Left ventricle myocardium inferior (tissue), 1 donor: ENCODE data around the gene WNT7A. TPM values are rescaled to one million over a fixed set of nuclear protein-coding genes. Genes with fewer than 3 reads are reported as not detected.
A peak's percentile ranks its signal among the peaks of the same experiment; 100 is the strongest.

ENCODE experiments used
- DNase-seq: peaks from one replicate; pipeline ENCODE4 v3.0.0-alpha.2; 2020
- H3K27ac ChIP-seq: fragments of 200-600 bp; replicated peaks from 2 replicates; pipeline ENCODE4 v1.8.0; 2021
- H3K27me3 ChIP-seq: fragments of 200-600 bp; 2 replicates; pipeline ENCODE4 v1.8.0; 2021; ENCODE audit warnings: low read depth
- H3K36me3 ChIP-seq: fragments of 200-600 bp; 2 replicates; pipeline ENCODE4 v1.8.0; 2021
- H3K4me1 ChIP-seq: fragments of 200-600 bp; 2 replicates; pipeline ENCODE4 v1.8.0; 2021
- H3K4me3 ChIP-seq: fragments of 200-600 bp; 2 replicates; pipeline ENCODE4 v1.8.0; 2021; ENCODE audit warnings: mild to moderate bottlenecking, moderate library complexity
- H3K9me3 ChIP-seq: fragments of 200-600 bp; replicated peaks from 2 replicates; pipeline ENCODE4 v1.8.0; 2021
- intact Hi-C: fragments of 100-400 bp; cut with micrococcal nuclease; formaldehyde crosslinking; loops from one replicate; pipeline ENCODE4 v1.11.0; 2022
- total RNA-seq: library from RNA; stranded (reverse); fragmentation: NEBNext Ultra II Directional; extraction: Animal tissue kit (Norgen Biotek cat#: 25700); gene quantifications from one replicate; pipeline ENCODE4 v1.2.1, GENCODE V29; 2021
- TF ChIP-seq, protein P1 (sequence below): fragments of 200-600 bp; IDR thresholded peaks from 2 replicates; pipeline ENCODE4 v1.8.0; 2021; ENCODE audit warnings: antibody characterized with exemption, mild to moderate bottlenecking, borderline replicate concordance
- donor health status: DM: no; HTN: yes; CAD: no; lungs with severe emphysema.

The WNT7A gene
- total RNA-seq, 1 donor from 2014 or later, result not detected

GRCh38 chr3:13882876-13883275 is 3.0 kb upstream of the WNT7A start:
- no peak overlapping the region for H3K4me3 ChIP-seq
- DNase-seq, result no peak

DNA sequence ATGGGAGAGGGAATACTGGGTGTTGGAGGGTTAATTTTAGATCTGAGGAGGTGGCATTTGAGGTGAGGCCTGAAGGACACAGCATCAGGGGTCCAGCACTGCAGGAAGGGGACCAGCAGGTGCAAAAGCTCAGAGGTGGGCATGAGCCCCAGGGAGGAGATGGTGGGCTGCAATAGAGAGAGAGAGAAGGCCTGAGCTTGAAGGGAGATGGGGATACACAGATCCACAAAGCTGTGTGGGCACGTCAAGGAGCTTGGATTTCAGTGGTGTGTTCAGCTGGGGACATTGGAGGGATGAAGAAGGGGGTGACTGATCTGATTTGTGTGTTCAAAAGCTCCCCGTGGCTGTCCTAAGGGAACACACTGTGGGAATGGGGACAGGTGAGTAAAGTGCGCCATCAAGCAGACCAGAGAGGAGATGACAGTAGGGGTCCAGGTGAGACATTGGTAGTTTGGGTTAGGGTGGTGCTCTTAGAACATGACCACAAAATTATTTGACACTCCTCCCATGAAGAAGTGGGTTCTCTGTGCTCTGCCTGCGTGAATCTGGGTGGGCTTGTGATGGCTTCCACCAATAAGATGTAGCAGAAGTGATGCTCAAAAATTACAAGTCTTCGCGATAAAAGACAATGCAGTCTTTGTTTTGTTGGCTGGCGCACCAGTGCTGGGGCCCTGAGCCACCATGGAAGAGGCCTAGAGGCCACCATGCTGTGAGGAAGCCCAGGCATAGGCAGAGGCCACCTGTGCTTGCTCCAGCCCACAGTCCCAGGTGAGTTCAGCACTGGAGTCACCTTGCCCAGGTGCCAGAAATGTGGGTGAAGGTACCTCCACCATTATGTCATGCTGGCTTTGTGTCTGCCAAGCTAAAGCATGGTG is 1.9 kb upstream of the WNT7A start:
- TF ChIP-seq, protein P1, sequence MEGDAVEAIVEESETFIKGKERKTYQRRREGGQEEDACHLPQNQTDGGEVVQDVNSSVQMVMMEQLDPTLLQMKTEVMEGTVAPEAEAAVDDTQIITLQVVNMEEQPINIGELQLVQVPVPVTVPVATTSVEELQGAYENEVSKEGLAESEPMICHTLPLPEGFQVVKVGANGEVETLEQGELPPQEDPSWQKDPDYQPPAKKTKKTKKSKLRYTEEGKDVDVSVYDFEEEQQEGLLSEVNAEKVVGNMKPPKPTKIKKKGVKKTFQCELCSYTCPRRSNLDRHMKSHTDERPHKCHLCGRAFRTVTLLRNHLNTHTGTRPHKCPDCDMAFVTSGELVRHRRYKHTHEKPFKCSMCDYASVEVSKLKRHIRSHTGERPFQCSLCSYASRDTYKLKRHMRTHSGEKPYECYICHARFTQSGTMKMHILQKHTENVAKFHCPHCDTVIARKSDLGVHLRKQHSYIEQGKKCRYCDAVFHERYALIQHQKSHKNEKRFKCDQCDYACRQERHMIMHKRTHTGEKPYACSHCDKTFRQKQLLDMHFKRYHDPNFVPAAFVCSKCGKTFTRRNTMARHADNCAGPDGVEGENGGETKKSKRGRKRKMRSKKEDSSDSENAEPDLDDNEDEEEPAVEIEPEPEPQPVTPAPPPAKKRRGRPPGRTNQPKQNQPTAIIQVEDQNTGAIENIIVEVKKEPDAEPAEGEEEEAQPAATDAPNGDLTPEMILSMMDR, result no peak

More at GRCh38 chr3:13882876-13883275, 3.0 kb upstream of the WNT7A start:
- Histone ChIP-seq H3K36me3 (no peaks in the 10 kb centered on the region), H3K27me3 (peaks cover 99% of the 10 kb centered on the region), H3K27ac (no peak overlapping the region), H3K9me3 (peaks cover 5% of the 10 kb centered on the region), H3K4me1 (peaks cover 30% of the 10 kb centered on the region)
- TF ChIP-seq, protein P1, result no peak
- intact Hi-C loops, result no loop called here

GRCh38 chr3:13880811-13881156 is 913 bp upstream of the WNT7A start:
- H3K4me1 ChIP-seq, result peaks cover 31% of the 10 kb centered on the region
- TF ChIP-seq, protein P1, result no peak
- DNase-seq, result no peak
- peak overlapping the region; percentile 50 for H3K4me3 ChIP-seq
- no peak overlapping the region for H3K27ac ChIP-seq
- H3K9me3 ChIP-seq, result peaks cover 5% of the 10 kb centered on the region
- no peaks in the 10 kb centered on the region for H3K36me3 ChIP-seq
- intact Hi-C loops, result no loop called here
- peaks cover 99% of the 10 kb centered on the region for H3K27me3 ChIP-seq

More for the DNA sequence above, 1.9 kb upstream of the WNT7A start:
- intact Hi-C loops, result no loop called here
- H3K27me3 ChIP-seq, result peaks cover 99% of the 10 kb centered on the region
- no peak for DNase-seq
- H3K9me3 ChIP-seq, result peaks cover 5% of the 10 kb centered on the region
- no peak overlapping the region for H3K27ac ChIP-seq
- H3K4me1 ChIP-seq, result peaks cover 31% of the 10 kb centered on the region
- no peaks in the 10 kb centered on the region for H3K36me3 ChIP-seq
- H3K4me3 ChIP-seq, result no peak overlapping the region

- DNase-seq, result no peak
- H3K4me3 ChIP-seq, result peak overlapping the region; percentile 50
- H3K9me3 ChIP-seq, result peaks cover 5% of the 10 kb centered on the region
- TF ChIP-seq, protein P1, result no peak
- no peak overlapping the region for H3K27ac ChIP-seq
- H3K36me3 ChIP-seq, result no peaks in the 10 kb centered on the region
- peaks cover 100% of the 10 kb centered on the region for H3K27me3 ChIP-seq
- H3K4me1 ChIP-seq, result peaks cover 31% of the 10 kb centered on the region
- intact Hi-C loops, result no loop called here
Measured at GRCh38 chr3:13879102-13879945, 547 bp downstream of the WNT7A start.

GRCh38 chr3:13878281-13879101 is 1.4 kb downstream of the WNT7A start:
- Histone ChIP-seq H3K4me1 (peaks cover 31% of the 10 kb centered on the region), H3K9me3 (peaks cover 5% of the 10 kb centered on the region), H3K27me3 (peaks cover 100% of the 10 kb centered on the region), H3K36me3 (no peaks in the 10 kb centered on the region), H3K27ac (no peak overlapping the region), H3K4me3 (peak overlapping the region; percentile 50)
- TF ChIP-seq, protein P1, result no peak
- no peak for DNase-seq
- intact Hi-C loops, result no loop called here
